Trophoblast cell (in vitro differentiated cells and primary cell): ENCODE measurements around the gene KIF13A.
A peak's percentile ranks its signal among the peaks of the same experiment; 100 is the strongest.

ENCODE experiments used
- DNase-seq, 2 donors: peaks; one replicate each; pipeline ENCODE4 v3.0.0-alpha.2; 2016
- H2AFZ ChIP-seq: 2 replicates; pipeline ENCODE4 v1.6.1; 2013; ENCODE audit warnings: low read length, moderate library complexity, mild to moderate bottlenecking; ENCODE audit not compliant: insufficient read depth, poor library complexity
- H2AK5ac ChIP-seq: 2 replicates; pipeline ENCODE4 v1.6.1; 2013; ENCODE audit warnings: mild to moderate bottlenecking, low read length
- H2BK120ac ChIP-seq: 2 replicates; pipeline ENCODE4 v1.6.1; 2013; ENCODE audit warnings: low read length, mild to moderate bottlenecking, moderate library complexity; ENCODE audit not compliant: insufficient read depth, poor library complexity
- H2BK12ac ChIP-seq: 2 replicates; pipeline ENCODE4 v1.6.1; 2013; ENCODE audit warnings: mild to moderate bottlenecking, low read length, moderate library complexity
- H2BK5ac ChIP-seq: 2 replicates; pipeline ENCODE4 v1.6.1; 2013; ENCODE audit warnings: low read length, low read depth, moderate library complexity, mild to moderate bottlenecking; ENCODE audit not compliant: poor library complexity
- H3K14ac ChIP-seq: 2 replicates; pipeline ENCODE4 v1.6.1; 2013; ENCODE audit warnings: mild to moderate bottlenecking, low read length
- H3K18ac ChIP-seq: 2 replicates; pipeline ENCODE4 v1.6.1; 2013; ENCODE audit warnings: mild to moderate bottlenecking, low read length
- H3K23ac ChIP-seq: 2 replicates; pipeline ENCODE4 v1.6.1; 2013; ENCODE audit warnings: low read length
- H3K27ac ChIP-seq: 2 replicates; pipeline ENCODE4 v1.5.1; 2013; ENCODE audit warnings: low read depth, mild to moderate bottlenecking, inconsistent platforms, low read length, moderate library complexity
- H3K27me3 ChIP-seq: 2 replicates; pipeline ENCODE4 v1.6.1; 2013; ENCODE audit warnings: inconsistent platforms, mild to moderate bottlenecking, low read length, moderate library complexity; ENCODE audit not compliant: insufficient read depth
- H3K36me3 ChIP-seq, 2 experiments: 1 replicate in 1 of 2; 2 replicates in 1 of 2; pipeline ENCODE4 v1.6.1; 2013; ENCODE audit warnings: low read length in 2 of 2, mild to moderate bottlenecking in 2 of 2, moderate library complexity in 1 of 2; ENCODE audit not compliant: insufficient read depth in 2 of 2, control insufficient read depth in 1 of 2
- H3K4ac ChIP-seq: 2 replicates; pipeline ENCODE4 v1.6.1; 2013; ENCODE audit warnings: low read depth, mild to moderate bottlenecking, low read length, moderate library complexity
- H3K4me1 ChIP-seq, 2 experiments: 1 replicate in 1 of 2; 2 replicates in 1 of 2; pipeline ENCODE4 v1.6.1; 2013; ENCODE audit warnings: low read length in 2 of 2, mild to moderate bottlenecking in 2 of 2, moderate library complexity in 1 of 2; ENCODE audit not compliant: insufficient read depth in 2 of 2, control insufficient read depth in 1 of 2
- H3K4me2 ChIP-seq: 2 replicates; pipeline ENCODE4 v1.6.1; 2013; ENCODE audit warnings: inconsistent platforms, mild to moderate bottlenecking, low read length, moderate library complexity
- H3K4me3 ChIP-seq: 2 replicates; pipeline ENCODE4 v1.5.1; 2013; ENCODE audit warnings: mild to moderate bottlenecking, low read depth, low read length, inconsistent platforms
- H3K79me1 ChIP-seq: one replicate; pipeline ENCODE4 v1.6.1; 2013; ENCODE audit warnings: low read length
- H3K79me2 ChIP-seq: 2 replicates; pipeline ENCODE4 v1.6.1; 2013; ENCODE audit warnings: low read length, mild to moderate bottlenecking; ENCODE audit not compliant: control insufficient read depth, insufficient read depth, poor library complexity
- H3K9ac ChIP-seq: 2 replicates; pipeline ENCODE4 v1.6.1; 2013; ENCODE audit warnings: mild to moderate bottlenecking, low read length
- H3K9me3 ChIP-seq: 2 replicates; pipeline ENCODE4 v1.6.1; 2013; ENCODE audit warnings: low read depth, mild to moderate bottlenecking, control low read depth, inconsistent platforms, low read length; ENCODE audit not compliant: insufficient read depth
- H4K12ac ChIP-seq: 2 replicates; pipeline ENCODE4 v1.6.1; 2013; ENCODE audit warnings: low read depth, mild to moderate bottlenecking, low read length, moderate library complexity
- H4K8ac ChIP-seq: 2 replicates; pipeline ENCODE4 v1.6.1; 2013; ENCODE audit warnings: low read depth, mild to moderate bottlenecking, low read length, moderate library complexity
- H4K91ac ChIP-seq: one replicate; pipeline ENCODE4 v1.6.1; 2013; ENCODE audit warnings: low read depth, mild to moderate bottlenecking, low read length, moderate library complexity
- WGBS: extraction: QIAGEN DNeasy Blood & Tissue Kit; methylation state at CpG from one replicate; pipeline ENCODE4 v1.1.7; 2013; ENCODE audit warnings: missing lambda C conversion rate; ENCODE audit not compliant: insufficient read length, insufficient coverage; ENCODE audit errors: extremely low coverage; 5-methylcytosine and 5-hydroxymethylcytosine counted together

Gene KIF13A

DNA sequence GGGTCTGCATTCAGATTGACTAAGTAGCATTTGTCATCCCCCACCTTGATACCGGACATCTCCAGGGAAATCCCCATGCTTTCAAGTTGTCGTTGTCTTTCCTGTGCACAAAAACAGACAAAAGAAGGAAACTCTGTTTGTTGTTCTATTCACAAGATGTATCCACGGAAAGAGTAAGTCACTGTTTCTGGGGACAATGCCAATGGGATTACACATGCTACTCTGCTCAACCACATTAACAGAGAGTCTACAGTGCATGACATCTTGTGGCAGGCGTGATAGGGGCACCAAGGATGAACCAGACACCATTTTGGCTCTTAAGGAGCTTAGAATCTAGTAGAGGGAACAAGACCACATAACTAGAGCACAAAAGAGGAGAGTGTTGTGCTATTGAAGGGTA lies 156.3 kb downstream of the KIF13A start:
- Histone ChIP-seq H3K27ac (no peak overlapping the region), H4K8ac (no peak overlapping the region), H3K18ac (no peak overlapping the region), H2BK5ac (no peak overlapping the region), H2AK5ac (no peak overlapping the region), H2AFZ (no peak overlapping the region), H3K14ac (no peak overlapping the region), H3K4me2 (no peak overlapping the region), H3K79me2 (no peaks in the 10 kb centered on the region), H2BK120ac (no peak overlapping the region), H4K12ac (no peak overlapping the region), H3K9me3 (no peaks in the 10 kb centered on the region), H3K4me3 (no peak overlapping the region), H3K23ac (no peak overlapping the region), H4K91ac (no peak overlapping the region), H2BK12ac (no peak overlapping the region), H3K27me3 (no peaks in the 10 kb centered on the region), H3K9ac (no peak overlapping the region), H3K79me1 (no peaks in the 10 kb centered on the region), H3K4ac (no peak overlapping the region), H3K36me3 (peaks cover 6 to 24% of the 10 kb centered on the region in 2 experiments), H3K4me1 (no peaks in the 10 kb centered on the region)
- WGBS = no CpG with 5 or more reads among the region's 4 CpGs
- peak in 1 of 2 donors; percentile 30 for DNase-seq

DNA sequence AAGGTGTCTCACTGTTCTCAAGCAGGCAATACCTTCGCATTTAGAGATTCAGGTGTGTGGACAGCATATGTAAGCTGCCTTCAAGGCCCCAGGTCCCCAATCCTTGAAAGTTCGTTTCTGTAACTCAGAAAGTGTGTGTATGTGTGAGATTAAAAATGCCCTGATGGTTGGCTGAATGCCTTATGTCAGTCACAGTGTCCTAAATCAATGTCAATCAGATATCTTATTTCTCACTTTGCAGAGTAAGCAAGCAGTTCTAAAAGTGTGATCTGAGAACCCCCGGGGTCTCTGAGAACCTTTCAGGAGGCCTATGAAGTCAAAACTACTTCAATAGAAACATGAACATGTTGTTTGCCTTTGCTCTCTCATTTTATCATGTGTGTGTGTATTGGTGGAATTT lies 157.5 kb downstream of the KIF13A start:
- H3K27ac ChIP-seq = no peak overlapping the region
- no peak overlapping the region for H3K23ac ChIP-seq
- H3K36me3 ChIP-seq = peaks cover 6 to 32% of the 10 kb centered on the region in 2 experiments
- H3K9ac ChIP-seq = no peak overlapping the region
- H3K9me3 ChIP-seq = no peaks in the 10 kb centered on the region
- H3K27me3 ChIP-seq = no peaks in the 10 kb centered on the region
- H4K8ac ChIP-seq = no peak overlapping the region
- H3K79me1 ChIP-seq = no peaks in the 10 kb centered on the region
- no CpG with 5 or more reads among the region's 3 CpGs for WGBS
- H2AK5ac ChIP-seq = no peak overlapping the region
- H2BK120ac ChIP-seq = no peak overlapping the region
- H3K4me2 ChIP-seq = no peak overlapping the region
- H4K12ac ChIP-seq = no peak overlapping the region
- H2AFZ ChIP-seq = no peak overlapping the region
- no peak overlapping the region for H2BK12ac ChIP-seq
- H4K91ac ChIP-seq = no peak overlapping the region
- DNase-seq = no peak
- H3K4me3 ChIP-seq = no peak overlapping the region
- no peaks in the 10 kb centered on the region for H3K4me1 ChIP-seq
- no peaks in the 10 kb centered on the region for H3K79me2 ChIP-seq
- no peak overlapping the region for H3K4ac ChIP-seq
- no peak overlapping the region for H3K14ac ChIP-seq
- no peak overlapping the region for H3K18ac ChIP-seq
- no peak overlapping the region for H2BK5ac ChIP-seq

DNA sequence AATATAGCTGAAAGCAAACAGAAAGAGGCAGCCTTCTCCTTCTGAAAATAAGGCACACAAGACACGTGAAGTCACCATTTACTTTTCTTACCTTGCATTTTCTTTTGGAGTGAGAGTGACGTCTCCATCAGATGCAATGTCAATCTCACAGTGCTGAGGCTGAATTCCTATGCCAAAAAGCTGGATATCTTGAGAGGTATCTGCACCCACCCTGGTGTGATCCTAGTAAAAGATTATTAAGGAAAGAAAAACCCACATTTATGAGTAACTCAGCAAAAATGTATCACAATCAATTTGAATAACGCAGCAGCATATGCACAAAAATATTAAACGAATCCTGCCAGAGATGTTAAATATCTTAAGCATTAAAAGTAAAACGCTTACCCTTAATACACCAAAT lies 159.3 kb downstream of the KIF13A start:
- Histone ChIP-seq H3K4me2 (no peak overlapping the region), H3K4ac (no peak overlapping the region), H2BK5ac (no peak overlapping the region), H3K79me1 (no peaks in the 10 kb centered on the region), H3K14ac (no peak overlapping the region), H3K4me3 (no peak overlapping the region), H2AK5ac (no peak overlapping the region), H3K18ac (no peak overlapping the region), H3K4me1 (no peaks in the 10 kb centered on the region), H4K12ac (no peak overlapping the region), H4K8ac (no peak overlapping the region), H3K27me3 (no peaks in the 10 kb centered on the region), H3K9me3 (no peaks in the 10 kb centered on the region), H3K79me2 (no peaks in the 10 kb centered on the region), H3K27ac (no peak overlapping the region), H3K23ac (no peak overlapping the region), H2BK120ac (no peak overlapping the region), H2BK12ac (no peak overlapping the region), H4K91ac (no peak overlapping the region), H3K9ac (no peak overlapping the region), H3K36me3 (peaks cover 6 to 27% of the 10 kb centered on the region in 2 experiments), H2AFZ (no peak overlapping the region)
- peak in 1 of 2 donors; percentile 59 for DNase-seq
- WGBS = no CpG with 5 or more reads among the region's 5 CpGs

DNA sequence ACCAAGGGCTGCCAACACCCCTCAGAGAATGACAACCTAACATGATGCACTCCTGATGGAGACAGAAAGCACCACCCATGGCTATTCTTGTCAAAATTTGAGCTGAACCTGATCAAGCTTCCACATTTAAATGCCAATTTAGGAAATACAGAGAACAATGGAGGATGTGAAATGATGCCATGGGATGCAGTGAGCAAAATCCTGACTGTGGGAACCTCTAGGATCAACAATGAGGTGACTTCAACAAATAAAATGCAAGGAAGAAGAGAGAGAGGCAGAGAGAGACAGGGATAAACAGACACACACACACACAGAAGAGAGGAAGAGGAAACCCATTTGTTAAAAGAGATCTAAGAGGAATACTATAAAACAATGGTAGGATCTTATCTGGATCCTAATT lies 161.1 kb downstream of the KIF13A start:
- H3K9me3 ChIP-seq = no peaks in the 10 kb centered on the region
- DNase-seq = no peak
- H2AK5ac ChIP-seq = no peak overlapping the region
- no peak overlapping the region for H2AFZ ChIP-seq
- H3K79me1 ChIP-seq = no peaks in the 10 kb centered on the region
- H3K18ac ChIP-seq = no peak overlapping the region
- no peak overlapping the region for H3K4me3 ChIP-seq
- no peak overlapping the region for H3K27ac ChIP-seq
- H3K23ac ChIP-seq = no peak overlapping the region
- no peak overlapping the region for H2BK120ac ChIP-seq
- H2BK5ac ChIP-seq = no peak overlapping the region
- H3K14ac ChIP-seq = no peak overlapping the region
- no peak overlapping the region for H3K4me2 ChIP-seq
- H2BK12ac ChIP-seq = no peak overlapping the region
- H4K91ac ChIP-seq = no peak overlapping the region
- no peaks in the 10 kb centered on the region for H3K27me3 ChIP-seq
- no peak overlapping the region for H3K9ac ChIP-seq
- no peaks in the 10 kb centered on the region for H3K4me1 ChIP-seq
- H3K79me2 ChIP-seq = no peaks in the 10 kb centered on the region
- no peak overlapping the region for H4K8ac ChIP-seq
- no peak overlapping the region for H3K4ac ChIP-seq
- peaks cover 9 to 25% of the 10 kb centered on the region in 2 experiments for H3K36me3 ChIP-seq
- H4K12ac ChIP-seq = no peak overlapping the region
